Activated CD4-positive, alpha-beta T cell treated with anti-CD3 and anti-CD28 coated beads, Interleukin-2, amount 10 ng/mL, durations not matched to agents 24 days and 14 days (primary cell): ENCODE measurements around the gene HIGD2B. TPM values are rescaled to one million over a fixed set of nuclear protein-coding genes. Genes with fewer than 3 reads are reported as not detected.
"Not testable (repeated sequence)": the region's sequence is repeated elsewhere in the genome, so short reads cannot be mapped to it uniquely, and the experiment has no call there.

Experiments
- DNase-seq: peaks from one replicate; pipeline ENCODE4 v3.0.0; 2022
- H3K27ac Mint-ChIP-seq: one replicate; pipeline ENCODE4 v1.8.0; 2022; ENCODE audit warnings: mild to moderate bottlenecking, mixed read lengths
- H3K27me3 Mint-ChIP-seq: one replicate; pipeline ENCODE4 v1.8.0; 2022; ENCODE audit warnings: mixed read lengths
- H3K36me3 Mint-ChIP-seq: one replicate; pipeline ENCODE4 v1.8.0; 2022; ENCODE audit warnings: low read depth, mild to moderate bottlenecking, mixed read lengths
- H3K4me1 Mint-ChIP-seq: one replicate; pipeline ENCODE4 v1.8.0; 2021; ENCODE audit warnings: mixed read lengths
- H3K4me3 Mint-ChIP-seq: one replicate; pipeline ENCODE4 v1.8.0; 2022; ENCODE audit warnings: mild to moderate bottlenecking, moderate library complexity, mixed read lengths
- H3K9me3 Mint-ChIP-seq: one replicate; pipeline ENCODE4 v1.8.0; 2021; ENCODE audit warnings: mixed read lengths
- intact Hi-C: fragments of 100-400 bp; cut with micrococcal nuclease; formaldehyde crosslinking; loops from one replicate; pipeline ENCODE4 v1.15.1; 2023
- total RNA-seq: library from RNA; stranded (reverse); gene quantifications from 2 replicates; pipeline ENCODE4 v1.2.3, GENCODE V29; 2022

Gene HIGD2B
- total RNA-seq, 1 donor from 2014 or later = not detected

- not testable (repeated sequence) for H3K27ac Mint-ChIP-seq
These were observed 30.0 kb downstream of the HIGD2B start for GRCh38 chr15:72656014-72656413.

GRCh38 chr15:72654397-72654796 is 31.6 kb downstream of the HIGD2B start, which contains the start of gene GOLGA6B:
Gene GOLGA6B, plus strand, starts transcription at chr15:72654697. Its CDS starts 41 bp downstream, at chr15:72654738.
- H3K27ac Mint-ChIP-seq, H3K27me3 Mint-ChIP-seq, H3K4me1 Mint-ChIP-seq, DNase-seq, H3K9me3 Mint-ChIP-seq, H3K36me3 Mint-ChIP-seq, intact Hi-C loops, H3K4me3 Mint-ChIP-seq: not testable (repeated sequence)

More at GRCh38 chr15:72656014-72656413, 30.0 kb downstream of the HIGD2B start:
- H3K9me3 Mint-ChIP-seq, intact Hi-C loops, H3K4me1 Mint-ChIP-seq, H3K36me3 Mint-ChIP-seq, DNase-seq, H3K27me3 Mint-ChIP-seq, H3K4me3 Mint-ChIP-seq: not testable (repeated sequence)

- DNase-seq, H3K36me3 Mint-ChIP-seq, H3K27me3 Mint-ChIP-seq, H3K4me1 Mint-ChIP-seq, H3K27ac Mint-ChIP-seq, intact Hi-C loops, H3K9me3 Mint-ChIP-seq, H3K4me3 Mint-ChIP-seq: not testable (repeated sequence)
These were observed 37.2 kb downstream of the HIGD2B start for GRCh38 chr15:72648631-72649253.

DNA sequence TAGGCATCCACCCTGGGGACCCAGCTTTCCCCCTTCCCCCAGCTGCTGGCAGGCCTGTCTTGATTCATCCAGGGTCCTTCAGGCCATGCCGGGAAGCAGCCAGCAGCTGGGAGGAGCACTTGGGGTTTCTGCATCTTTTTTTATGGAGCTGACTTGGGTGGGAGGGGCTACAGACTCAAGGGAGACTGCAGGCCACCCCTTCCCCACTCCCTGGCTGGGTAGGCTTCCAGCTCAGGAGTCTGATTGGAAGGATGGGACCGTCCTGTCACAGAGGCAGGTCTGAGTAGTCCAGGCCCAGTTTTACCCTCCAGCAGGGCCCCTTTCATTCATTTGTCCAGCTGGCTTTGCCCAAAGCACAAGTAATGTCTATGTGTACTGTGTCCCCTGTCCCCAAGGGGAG is 43.7 kb downstream of the HIGD2B start:
- intact Hi-C loops, H3K4me3 Mint-ChIP-seq: not testable (repeated sequence)

DNA sequence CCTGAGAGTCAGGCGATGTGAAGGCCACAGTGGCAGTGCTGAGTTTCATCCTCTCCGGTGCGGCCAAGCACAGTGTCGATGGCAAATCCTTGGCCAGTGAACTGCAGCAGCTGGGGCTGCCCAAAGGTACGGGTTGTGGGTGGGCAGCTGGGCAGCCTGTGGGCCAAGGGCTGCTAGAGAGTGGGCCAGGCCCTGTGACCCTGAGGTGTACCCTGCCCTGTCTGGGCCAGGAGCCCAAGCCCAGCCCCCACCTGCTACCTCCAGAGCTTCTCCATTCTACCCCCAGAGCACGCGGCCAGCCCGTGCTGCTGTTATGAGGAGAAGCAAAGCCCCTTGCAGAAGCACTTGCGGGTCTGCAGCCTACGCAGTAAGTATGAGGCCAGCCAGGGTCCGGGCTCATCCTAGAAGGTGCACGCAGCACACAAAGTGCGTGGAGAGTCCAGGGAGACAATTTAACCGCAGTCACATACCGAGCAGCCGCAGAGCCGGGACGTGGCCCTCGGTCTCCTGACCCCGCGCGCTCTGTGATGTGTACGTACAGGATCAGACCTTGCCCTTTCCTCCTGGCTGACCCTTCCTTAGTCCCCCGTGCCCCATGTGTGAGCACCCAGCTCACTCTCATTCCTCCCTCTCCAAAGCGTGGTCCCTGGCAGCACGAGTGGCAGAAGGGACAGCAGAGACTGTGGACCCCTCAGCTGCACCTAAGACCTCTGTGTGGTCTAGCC is 46.1 kb downstream of the HIGD2B start:
- H3K27ac Mint-ChIP-seq, DNase-seq, H3K27me3 Mint-ChIP-seq, intact Hi-C loops, H3K36me3 Mint-ChIP-seq, H3K4me3 Mint-ChIP-seq, H3K4me1 Mint-ChIP-seq, H3K9me3 Mint-ChIP-seq: not testable (repeated sequence)

More for the DNA sequence above, 43.7 kb downstream of the HIGD2B start:
- not testable (repeated sequence) for H3K27me3 Mint-ChIP-seq, H3K36me3 Mint-ChIP-seq, H3K9me3 Mint-ChIP-seq, DNase-seq, H3K27ac Mint-ChIP-seq, H3K4me1 Mint-ChIP-seq

GRCh38 chr15:72636519-72637282 is 49.3 kb downstream of the HIGD2B start:
- H3K27me3 Mint-ChIP-seq, intact Hi-C loops, H3K36me3 Mint-ChIP-seq, H3K4me1 Mint-ChIP-seq, H3K9me3 Mint-ChIP-seq, H3K27ac Mint-ChIP-seq: not testable (repeated sequence)
- H3K4me3 Mint-ChIP-seq = peak overlapping the region; percentile 34
- DNase-seq = peak; percentile 92

DNA sequence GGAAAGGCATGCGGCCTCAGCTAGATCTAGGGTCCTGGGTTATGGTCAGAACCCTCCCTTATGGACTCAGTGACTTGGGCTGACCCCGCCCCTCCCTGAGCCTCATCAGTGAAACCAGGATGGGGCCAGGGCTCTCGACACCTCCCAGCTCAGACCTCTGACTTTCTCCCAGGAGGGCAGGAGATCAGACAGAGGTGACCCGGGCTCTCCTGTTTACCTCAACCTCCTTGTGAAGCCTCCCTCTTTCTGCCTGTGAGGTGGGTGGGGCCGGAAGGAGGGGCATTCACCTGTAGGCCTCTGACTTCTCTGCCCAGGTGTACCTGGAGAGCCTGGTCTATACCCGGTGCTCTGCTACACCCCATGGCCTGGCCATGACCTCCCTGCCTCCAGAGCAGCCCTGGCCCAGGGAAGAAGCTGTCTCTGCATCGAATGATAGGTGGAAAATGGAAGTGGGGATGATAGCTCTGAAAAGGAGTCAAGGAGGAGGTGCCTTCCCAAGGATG is 56.9 kb downstream of the HIGD2B start:
- H3K9me3 Mint-ChIP-seq, H3K4me1 Mint-ChIP-seq, H3K4me3 Mint-ChIP-seq, DNase-seq, H3K27me3 Mint-ChIP-seq, H3K36me3 Mint-ChIP-seq, H3K27ac Mint-ChIP-seq, intact Hi-C loops: not testable (repeated sequence)

DNA sequence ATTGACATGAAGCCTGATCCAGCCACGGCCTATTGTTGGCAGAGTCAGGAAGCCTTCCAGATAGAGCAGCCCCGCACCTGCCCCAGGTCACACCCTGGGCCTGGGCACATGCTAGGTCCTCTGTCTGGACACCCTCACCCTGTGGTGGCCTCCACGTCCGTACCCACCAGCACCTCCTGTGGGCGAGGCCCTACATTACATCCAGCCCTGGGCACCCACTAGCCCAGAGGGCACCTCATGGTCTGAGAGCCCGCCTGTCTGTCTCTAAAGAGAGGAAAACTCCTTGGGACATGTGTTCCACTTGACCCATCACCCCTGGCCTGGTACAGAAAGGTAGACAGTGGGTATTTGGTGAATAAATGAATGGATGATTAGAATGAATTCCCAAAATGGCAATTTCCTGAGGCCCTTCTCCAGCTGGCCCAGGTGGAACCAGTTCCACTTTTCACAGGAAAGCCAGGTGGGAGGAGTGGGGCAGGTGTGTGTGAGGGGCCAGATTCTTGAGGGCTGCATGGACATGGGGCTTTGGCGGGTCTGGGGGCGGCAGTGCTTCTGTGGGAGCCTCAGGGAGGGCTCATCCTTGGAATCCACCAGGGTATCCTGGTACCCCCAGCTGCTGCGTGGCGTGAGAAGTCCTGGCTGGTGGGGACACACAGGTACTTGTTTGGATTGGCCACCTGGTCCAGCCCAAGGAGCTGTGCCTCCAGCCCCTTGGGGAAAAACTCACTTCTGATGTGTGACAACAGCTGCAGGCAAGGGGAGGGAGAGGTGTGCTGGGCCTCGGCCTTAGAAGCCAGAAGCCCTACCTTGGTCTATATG is 57.5 kb downstream of the HIGD2B start:
- DNase-seq = peak; percentile 65
- H3K4me1 Mint-ChIP-seq, intact Hi-C loops, H3K27ac Mint-ChIP-seq, H3K27me3 Mint-ChIP-seq, H3K4me3 Mint-ChIP-seq, H3K9me3 Mint-ChIP-seq, H3K36me3 Mint-ChIP-seq: not testable (repeated sequence)

GRCh38 chr15:72626153-72626552 is 59.8 kb downstream of the HIGD2B start:
- H3K4me3 Mint-ChIP-seq, H3K27ac Mint-ChIP-seq, intact Hi-C loops, H3K36me3 Mint-ChIP-seq, H3K27me3 Mint-ChIP-seq, H3K4me1 Mint-ChIP-seq, H3K9me3 Mint-ChIP-seq, DNase-seq: not testable (repeated sequence)

Other genes with a start within 250 kb of the HIGD2B start
- 140 and 141 TPM in 2 replicates for gene ARIH1, start 211.9 kb downstream of the HIGD2B start, total RNA-seq
- not detected in 2 replicates for gene GOLGA6B, start 31.5 kb downstream of the HIGD2B start, total RNA-seq
- 8.3 and 10.2 TPM in 2 replicates for gene BBS4, start within 50 bp of the HIGD2B start, total RNA-seq
- 107 and 112 TPM in 2 replicates for gene ADPGK, start 97.6 kb upstream of the HIGD2B start, total RNA-seq